SKM-1 treated with dmso at 0.1 percent for 144 hours (cell line): Measurements from ENCODE around the gene KRTAP4-4.
"Not testable (repeated sequence)": the region's sequence is repeated elsewhere in the genome, so short reads cannot be mapped to it uniquely, and the experiment has no call there.

Experiments used
- DNase-seq: peaks from one replicate; lab custom pipeline; 2025; ENCODE audit not compliant: unreplicated experiment; lab: John Stamatoyannopoulos, UW

KRTAP4-4 gene

DNA sequence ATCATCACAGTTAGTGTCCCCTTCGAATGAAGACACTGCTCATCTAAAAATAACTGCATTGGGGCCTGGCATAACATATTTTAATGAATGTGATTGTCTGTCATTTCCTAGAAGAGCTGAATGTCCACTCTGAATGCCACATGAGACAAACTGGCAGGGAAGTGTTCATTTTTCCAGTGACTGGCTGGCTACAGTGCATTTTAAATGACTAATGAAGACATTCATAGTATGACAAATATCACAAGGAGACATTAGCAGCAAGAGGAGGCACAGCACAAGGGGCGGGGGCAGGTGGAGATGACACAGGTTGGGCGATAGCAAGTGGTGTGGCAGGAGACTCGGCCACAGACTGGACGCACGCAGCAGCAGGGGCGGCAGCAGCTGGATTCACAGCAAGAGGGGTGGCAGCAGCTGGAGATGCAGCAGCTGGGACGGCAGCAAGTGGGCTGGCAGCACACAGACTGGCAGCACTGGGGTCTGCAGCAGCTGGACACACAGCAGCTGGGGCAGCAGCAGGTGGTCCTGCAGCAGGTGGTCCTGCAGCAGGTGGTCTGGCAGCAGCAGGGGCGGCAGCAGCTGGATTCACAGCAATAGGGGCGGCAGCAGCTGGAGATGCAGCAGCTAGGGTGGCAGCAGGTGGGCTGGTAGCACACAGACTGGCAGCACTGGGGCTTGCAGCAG, 11.4 kb downstream of the KRTAP4-4 start:
- not testable (repeated sequence) for DNase-seq

DNA sequence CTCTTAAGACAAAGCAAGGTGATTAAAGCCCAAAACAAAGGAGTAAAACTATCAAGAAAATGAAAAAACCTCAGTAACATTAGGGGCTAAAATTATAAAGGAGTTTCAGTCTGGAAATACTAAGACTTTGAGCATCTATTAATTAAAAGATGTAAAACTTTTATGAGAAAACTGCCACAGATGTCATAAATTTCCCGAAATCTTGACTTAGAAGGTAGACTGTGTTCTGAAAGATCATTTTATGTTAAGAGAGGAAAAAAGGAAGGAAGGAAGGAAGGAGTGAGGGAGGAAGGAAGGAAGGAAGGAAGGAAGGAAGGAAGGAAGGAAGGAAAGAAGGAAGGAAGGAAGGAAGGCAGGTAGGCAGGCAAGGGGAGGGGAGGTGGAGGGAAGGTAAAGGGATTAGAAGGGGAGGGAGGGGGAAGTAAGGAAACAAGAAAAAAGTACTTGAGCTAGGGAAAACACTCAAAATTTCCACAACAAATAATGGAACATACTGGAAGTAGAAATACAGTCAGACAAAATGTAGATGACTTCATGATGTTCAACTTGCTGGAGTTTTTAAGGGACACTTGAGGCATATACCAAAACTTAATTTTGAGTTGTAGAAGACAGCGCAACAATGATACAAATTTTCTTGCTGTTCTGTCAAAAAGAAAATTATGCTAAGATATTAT, 12.9 kb downstream of the KRTAP4-4 start:
- no peak for DNase-seq

DNA sequence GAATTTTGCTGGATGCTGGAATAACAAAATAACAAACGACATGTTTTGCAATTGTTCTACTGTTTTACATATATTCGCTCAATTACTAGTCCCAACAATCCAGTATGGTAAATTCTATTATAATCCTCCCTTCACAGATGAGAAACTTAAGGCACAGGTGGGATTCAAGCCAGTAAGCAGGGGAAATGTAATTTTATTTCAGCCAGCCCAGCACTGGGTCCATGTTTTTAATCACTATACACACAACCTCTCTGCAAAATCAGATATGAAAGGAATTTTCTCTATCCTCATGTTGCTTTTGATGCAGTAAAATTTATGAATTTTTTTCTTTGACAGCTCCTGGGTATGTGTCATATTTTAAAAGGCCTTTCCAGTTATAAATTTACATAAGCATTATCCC, 15.3 kb downstream of the KRTAP4-4 start:
- no peak for DNase-seq

DNA sequence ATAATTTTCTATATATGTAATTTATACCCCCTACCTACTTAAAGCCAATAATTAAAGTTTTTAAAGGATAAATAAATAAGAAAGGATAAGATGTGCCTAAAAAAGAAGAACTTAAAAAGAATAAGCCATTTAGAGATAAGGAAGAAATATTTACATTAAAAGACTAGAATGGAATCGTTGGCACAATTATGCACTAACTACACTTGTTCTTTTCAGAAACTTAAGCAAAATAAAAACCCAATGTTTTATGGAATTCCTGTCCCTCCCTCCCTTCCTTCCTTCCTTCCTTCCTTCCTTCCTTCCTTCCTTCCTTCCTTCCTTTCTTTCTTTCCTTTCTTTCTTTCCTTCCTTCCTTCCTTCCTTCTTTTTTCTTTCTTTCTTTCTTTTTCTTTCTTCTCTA, 15.7 kb downstream of the KRTAP4-4 start:
- DNase-seq: no peak

DNA sequence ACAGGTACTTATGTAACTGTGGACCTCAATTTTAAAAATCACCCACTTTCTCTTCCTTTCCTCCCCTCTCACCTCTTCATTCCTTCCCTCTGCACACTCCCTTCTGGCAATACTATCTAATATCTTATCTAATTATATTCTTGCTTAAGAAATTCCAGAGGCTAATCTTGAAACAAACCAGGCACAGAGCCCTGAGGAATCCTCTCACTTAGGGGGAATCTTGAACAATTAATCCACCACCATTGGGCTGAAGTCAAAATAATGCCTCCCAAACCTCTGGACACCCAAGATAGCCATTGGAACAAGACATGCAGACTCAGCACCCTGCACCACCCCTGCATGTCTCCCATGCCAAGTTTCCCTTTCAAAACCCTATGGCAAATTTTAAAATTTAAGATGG, 19.2 kb downstream of the KRTAP4-4 start:
- DNase-seq: no peak

DNA sequence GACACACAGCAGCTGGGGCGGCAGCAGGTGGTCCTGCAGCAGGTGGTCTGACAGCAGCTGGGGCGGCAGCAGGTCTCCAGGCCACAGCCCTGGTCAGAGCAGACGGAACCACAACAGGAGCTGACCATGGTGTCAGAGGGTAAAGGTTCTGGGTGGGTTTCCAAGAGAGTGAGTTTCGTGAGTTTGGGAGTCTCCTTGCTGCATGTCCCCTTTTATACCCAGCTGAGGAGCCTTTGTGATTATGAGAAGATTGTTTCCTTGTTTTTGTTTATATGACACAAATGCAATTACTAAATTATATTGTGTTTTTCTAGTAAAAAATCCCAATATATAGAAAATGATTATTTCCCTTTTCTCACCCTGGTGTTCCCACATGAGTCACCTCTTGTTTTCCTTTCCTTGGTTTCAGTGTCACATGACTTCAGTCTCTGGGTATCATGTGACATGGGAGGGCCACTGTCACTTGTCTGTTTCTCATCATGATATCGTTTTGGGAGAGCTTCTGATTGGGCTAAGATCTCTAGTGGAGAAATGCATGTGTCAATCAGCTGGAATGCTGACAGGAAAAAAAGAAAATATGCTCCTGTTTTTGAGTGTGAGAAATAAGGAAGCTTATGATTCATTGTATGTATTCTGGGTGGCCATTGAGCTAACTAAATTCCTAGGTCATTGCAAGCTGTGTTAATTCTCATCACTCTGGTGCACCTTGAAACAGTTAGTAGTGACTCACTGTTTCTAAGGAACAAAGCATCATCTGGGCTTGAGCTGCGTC, 20.0 kb downstream of the KRTAP4-4 start, which contains the start of gene KRTAP4-6:
TSS of gene KRTAP4-6 (minus strand) at position 185 of the 772 bp plus-strand sequence. CDS start at position 128, 57 bp downstream.
- no peak for DNase-seq

DNA sequence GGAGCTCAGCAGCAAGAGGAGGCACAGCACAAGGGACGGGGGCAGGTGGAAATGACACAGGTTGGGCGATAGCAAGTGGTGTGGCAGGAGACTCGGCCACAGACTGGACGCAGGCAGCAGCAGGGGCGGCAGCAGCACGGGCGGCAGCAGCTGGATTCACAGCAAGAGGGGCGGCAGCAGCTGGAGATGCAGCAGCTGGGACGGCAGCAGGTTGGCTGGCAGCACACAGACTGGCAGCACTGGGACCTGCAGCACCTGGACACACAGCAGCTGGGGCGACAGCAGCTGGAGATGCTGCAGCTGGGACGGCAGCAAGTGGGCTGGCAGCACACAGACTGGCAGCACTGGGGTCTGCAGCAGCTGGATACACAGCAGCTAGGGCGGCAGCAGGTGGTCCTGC, 20.7 kb downstream of the KRTAP4-4 start:
- not testable (repeated sequence) for DNase-seq

DNA sequence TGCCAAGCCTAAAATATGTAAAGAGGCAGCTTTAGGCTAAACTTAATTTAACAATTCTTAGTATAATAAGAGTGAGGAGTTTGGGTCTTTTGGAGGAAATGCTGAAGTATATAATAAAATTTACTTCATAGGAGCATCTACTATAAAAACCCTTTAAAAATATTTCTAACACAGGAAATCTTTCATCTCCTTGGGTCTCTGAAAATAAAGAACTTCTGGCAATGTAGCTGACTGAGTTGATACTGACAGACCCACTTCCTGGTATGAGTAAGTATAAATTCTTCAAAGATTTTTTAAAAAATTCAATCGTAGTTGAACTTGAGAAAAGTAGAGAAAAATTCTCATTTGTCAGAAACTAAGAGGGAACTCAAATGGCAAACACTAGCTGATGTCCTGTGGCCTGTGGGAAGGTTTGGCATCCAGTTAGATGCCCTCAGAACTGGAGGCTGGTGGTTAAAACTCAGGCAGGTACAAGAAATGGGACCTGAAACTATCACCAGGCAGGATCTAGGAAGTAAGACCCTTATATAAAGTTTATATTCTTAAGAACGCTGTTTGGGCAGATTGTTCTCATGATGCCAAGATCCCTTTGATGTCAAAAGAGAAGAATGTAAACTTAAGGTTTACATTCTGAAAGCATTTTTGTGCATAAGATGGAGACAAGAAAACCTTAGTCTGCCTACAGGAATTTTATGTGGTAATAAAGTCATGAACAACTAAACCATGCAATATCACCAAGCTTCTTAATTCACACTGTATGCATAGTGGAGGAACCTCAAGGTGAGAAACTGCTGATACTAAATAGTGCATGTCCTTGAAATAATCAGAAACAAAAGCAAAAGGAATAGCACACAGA, 26.4 kb downstream of the KRTAP4-4 start:
- no peak for DNase-seq

DNA sequence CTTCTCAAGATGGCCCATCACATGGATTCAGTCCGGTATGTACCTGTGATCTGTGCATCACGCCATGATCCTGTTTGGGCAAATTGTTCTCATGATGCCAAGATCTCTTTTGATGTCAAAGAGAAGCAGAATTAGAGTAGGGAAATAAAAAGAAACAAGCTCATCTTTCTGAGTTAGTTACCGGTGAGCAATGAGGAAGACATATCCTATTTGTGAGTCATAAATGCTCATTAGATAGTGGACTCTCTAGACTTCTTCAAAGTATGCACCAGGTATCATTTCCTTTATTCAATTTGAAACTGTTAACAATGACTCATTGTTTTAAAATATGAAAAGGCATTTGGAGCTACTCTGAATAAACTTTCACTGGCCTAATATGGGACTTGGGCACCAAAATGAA, 28.6 kb downstream of the KRTAP4-4 start:
- no peak for DNase-seq

DNA sequence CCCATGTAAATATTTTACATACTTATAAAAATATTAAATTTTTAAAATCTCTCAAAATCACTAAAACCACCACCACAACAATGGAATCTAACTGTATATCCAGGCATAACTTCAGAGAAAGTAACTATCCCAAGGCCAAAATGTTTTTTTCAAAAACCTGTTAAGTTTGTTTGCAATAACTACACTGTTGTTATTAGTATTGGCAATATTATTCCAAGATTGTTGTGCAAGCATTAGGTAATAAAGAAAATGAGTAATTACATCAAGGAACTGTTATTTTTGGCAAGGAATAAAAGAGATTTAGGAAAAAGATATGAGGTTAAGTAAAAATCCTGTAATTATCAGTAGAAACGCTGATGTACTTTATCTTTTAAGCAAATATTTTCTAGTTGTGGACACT, 33.2 kb downstream of the KRTAP4-4 start:
- DNase-seq: no peak

DNA sequence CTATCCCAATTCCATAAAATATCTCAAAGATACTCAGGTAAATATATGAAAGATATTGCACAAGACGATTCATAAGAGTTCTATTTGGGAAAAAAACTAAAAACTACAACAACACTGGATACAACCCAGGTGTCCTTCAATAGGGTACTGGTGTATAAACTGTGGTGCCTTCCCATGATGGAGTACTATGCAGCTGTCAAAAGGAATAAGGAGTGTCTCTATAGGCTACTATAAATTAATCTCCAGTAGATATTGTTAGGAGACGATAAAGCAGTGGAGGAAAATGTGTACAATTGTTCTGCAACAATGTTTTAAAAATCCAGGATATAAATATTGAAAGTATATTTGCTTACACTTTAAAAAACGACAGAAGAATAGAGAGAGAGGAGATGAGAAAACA, 34.1 kb downstream of the KRTAP4-4 start:
- no peak for DNase-seq

DNA sequence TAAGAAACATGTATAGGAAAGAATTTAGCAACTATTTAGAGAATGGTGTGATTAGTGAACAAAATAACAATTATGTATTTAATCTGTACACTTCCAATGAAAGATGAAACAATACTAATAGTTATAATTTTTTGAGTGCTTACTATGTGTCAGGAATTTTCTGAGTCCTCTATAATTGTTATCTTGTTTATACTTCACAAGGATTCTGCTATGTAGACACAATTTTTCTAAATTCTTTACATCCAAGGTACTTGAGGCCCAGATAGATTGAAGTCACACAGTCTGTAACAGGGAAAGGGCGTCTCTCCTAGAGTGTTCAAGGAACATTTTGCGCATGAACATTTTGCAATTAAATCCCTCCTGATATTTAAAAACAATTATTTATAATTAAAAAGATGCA, 35.5 kb downstream of the KRTAP4-4 start:
- DNase-seq: no peak

DNA sequence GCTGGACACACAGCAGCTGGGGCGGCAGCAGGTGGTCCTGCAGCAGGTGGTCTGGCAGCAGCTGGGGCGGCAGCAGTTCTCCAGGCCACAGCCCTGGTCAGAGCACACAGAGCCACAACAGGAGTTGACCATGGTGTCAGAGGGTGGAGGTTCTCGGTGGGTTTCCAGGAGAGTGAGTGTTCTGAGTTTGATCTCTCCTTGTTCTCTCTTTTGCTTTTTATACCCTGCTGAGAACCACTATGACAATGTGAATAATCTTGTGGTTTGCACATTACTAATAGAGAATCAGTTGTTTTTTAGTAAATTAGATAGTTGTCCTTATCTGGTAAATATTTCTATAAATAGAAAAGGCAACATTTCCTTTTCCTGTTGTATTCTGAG, 36.6 kb downstream of the KRTAP4-4 start, which contains the start of gene KRTAP4-12:
TSS of gene KRTAP4-12 (minus strand) at position 192 of the 381 bp plus-strand sequence. CDS start at position 132, 60 bp downstream.
- not testable (repeated sequence) for DNase-seq

DNA sequence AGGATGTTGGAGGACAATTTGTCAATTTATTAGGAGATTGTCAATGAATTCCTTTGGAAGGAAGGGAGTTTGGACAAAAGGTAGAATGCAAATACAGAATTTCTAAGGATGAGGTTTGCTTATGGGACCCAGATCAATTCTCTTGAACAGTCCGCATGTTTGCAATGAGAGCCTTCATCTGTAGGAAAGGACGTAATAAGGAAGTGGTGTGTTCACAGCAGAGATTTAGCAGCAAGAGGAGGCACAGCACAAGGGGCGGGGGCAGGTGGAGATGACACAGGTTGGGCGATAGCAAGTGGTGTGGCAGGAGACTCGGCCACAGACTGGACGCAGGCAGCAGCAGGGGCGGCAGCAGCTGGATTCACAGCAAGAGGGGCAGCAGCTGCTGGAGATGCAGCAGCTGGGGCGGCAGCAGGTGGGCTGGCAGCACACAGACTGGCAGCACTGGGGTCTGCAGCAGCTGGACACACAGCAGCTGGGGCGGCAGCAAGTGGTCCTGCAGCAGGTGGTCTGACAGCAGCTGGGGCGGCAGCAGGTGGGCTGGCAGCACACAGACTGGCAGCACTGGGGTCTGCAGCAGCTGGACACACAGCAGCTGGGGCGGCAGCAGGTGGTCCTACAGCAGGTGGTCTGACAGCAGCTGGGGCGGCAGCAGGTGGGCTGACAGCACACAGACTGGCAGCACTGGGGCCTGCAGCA, 37.1 kb downstream of the KRTAP4-4 start:
- DNase-seq: not testable (repeated sequence)

DNA sequence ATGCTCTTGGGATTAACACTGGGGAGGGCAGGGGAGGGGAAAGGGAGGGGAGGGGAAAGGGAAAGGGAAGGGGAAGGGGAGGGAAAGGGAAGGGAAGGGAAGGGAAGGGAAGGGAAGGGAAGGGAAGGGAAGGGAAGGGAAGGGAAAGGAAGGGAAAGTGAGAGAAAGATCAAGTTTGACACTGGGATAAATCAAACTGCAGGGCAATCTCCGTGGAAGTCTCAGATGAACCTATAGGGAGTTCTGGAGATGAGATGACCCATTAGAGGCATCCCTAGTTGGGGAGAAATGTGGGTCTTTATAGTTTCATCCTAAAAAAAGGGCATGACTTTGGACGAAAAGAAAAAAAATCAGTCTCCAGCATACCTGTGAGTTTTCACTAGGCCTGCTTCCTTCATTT, 38.8 kb downstream of the KRTAP4-4 start:
- no peak for DNase-seq

DNA sequence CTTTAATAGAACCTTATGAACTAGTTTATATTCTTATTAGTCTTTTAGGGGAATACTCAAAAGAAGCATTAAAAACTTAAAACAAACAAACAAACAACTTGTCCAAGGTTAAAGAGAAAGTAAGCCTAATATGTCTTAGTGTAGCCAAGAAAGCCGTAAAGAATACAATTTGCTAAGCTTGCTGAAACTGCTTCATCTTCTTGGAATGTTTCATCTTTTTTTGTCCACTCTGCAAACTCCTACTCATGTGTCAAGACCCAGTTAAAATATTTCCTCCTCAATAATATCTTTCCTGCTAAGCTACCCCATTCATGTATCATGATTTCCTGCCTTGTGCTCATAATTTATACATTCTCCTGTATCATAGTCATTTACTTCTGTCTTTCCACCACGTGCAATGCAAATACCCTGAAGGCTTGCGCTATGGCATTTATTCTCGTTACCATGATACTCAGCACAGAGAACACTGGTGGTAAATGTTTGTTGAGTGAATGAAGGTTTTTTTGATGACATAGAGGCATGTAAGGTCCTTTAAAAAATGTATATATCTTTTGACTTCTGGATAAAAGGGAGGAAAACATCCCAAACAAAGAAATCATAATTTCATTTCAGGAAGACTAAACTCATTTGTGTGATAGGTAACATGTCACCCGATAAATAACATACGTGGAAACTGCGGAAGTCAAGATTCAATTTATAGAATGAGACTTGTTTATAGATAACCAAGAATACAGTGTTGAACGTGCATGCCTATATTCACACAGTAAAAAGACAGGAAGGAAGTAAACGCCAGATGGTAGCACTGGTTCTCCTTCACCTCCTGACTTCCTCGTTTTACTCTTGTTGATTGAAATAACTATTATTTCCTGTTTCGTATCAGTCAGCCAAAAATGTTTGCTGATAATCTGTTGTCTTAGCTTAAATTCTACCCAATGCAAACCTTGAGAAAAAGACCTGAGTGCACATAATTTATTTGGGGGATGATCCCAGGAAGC, 40.6 kb downstream of the KRTAP4-4 start:
- peak; percentile 21 for DNase-seq

DNA sequence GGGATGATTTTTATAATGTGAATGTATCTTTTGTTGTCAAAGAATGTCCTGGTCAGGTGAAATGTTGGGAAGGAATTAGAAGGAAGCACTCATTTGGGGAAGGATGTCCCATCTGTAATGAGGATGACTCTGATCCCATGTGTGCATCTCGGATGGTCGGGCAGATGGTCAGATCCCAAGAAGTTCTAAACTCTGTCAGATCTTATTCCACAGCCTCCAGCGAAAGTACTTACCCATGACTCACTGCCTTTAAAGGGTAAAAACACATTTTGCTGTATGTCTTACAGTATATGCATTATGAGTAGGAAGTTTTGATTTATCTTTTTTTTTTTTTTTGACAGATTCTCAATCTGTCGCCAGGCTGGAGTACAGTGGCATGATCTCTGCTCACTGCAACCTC, 41.8 kb downstream of the KRTAP4-4 start:
- DNase-seq: no peak

DNA sequence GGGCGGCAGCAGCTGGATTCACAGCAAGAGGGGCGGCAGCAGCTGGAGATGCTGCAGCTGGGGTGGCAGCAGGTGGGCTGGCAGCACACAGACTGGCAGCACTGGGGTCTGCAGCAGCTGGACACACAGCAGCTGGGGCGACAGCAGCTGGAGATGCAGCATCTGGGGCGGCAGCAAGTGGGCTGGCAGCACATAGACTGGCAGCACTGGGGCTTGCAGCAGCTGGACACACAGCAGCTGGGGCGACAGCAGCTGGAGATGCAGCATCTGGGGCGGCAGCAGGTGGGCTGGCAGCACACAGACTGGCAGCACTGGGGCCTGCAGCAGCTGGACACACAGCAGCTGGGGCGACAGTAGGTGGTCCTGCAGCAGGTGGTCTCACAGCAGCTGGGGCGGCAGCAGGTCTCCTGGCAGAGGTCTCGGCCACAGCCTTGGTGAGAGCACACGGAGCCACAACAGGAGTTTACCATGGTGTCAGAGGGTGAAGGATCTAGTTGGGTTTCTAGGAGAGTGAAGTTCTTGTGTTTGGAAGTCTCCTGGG, 42.6 kb downstream of the KRTAP4-4 start, which contains the start of gene KRTAP4-11:
TSS of gene KRTAP4-11 (minus strand) at position 528 of the 541 bp plus-strand sequence. CDS start at position 470, 58 bp downstream.
- not testable (repeated sequence) for DNase-seq

DNA sequence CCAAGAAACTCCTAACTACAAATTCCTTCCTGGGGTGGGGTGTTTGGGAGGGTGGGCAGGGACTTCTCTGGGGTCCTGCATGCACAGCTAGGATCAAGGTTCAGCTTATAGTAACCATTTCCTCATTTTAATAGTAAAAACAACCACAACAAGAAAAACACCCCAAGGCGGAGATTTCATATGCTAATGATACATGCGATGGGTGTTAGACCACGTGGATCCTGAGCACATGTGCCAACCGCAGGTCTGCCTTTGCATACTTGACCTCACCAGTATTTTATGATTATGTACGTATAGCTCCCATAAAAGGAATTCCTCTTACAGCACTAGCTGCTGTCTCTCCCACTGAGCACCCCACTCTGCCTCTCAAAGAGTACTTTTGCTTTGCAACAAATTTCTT, 44.3 kb downstream of the KRTAP4-4 start:
- no peak for DNase-seq
